ENCODE data around the gene RAB5B.
"Not testable (repeated sequence)": the region's sequence is repeated elsewhere in the genome, so short reads cannot be mapped to it uniquely, and the experiment has no call there.

RAB5B gene

DNA sequence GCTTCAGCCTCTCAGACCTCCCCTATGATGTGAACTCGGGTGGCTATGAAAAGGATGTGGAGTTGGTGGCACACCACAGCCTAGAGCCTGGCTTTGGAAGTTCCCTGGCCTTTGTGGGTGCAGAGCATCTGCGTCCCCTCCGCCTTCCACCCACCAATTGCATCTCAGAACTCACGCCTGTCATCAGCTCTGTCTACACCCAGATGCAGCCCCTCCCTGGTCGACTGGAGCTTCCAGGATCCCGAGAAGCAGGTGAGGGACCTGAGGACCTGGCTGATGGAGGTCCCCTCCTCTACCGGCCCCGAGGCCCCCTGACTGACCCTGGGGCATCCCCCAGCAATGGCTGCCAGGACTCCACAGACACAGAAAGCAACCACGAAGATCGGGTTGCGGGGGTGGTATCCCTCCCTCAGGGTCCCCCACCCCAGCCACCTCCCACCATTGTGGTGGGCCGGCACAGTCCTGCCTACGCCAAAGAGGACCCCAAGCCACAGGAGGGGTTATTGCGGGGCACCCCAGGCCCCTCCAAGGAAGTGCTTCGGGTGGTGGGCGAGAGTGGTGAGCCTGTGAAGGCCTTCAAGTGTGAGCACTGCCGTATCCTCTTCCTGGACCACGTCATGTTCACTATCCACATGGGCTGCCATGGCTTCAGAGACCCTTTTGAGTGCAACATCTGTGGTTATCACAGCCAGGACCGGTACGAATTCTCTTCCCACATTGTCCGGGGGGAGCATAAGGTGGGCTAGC is 60.9 kb downstream of the RAB5B start:
- Mint-ChIP-seq H3K4me3 (peak overlapping the region; percentile 73), H3K27me3 (no peaks in the 10 kb centered on the region), H3K9me3 (ENCODE audit: low read depth) (no peaks in the 10 kb centered on the region), H3K27ac (peak overlapping the region; percentile 89), H3K36me3 (peaks cover 18% of the 10 kb centered on the region), H3K4me1 (ENCODE audit: low read depth) (peaks cover 82% of the 10 kb centered on the region)

- Mint-ChIP-seq H3K27ac (peak overlapping the region; percentile 68), H3K4me1 (ENCODE audit: low read depth) (peaks cover 87% of the 10 kb centered on the region), H3K27me3 (no peaks in the 10 kb centered on the region), H3K36me3 (peaks cover 15% of the 10 kb centered on the region), H3K4me3 (peak overlapping the region; percentile 32), H3K9me3 (ENCODE audit: low read depth) (no peaks in the 10 kb centered on the region)
Observed at GRCh38 chr12:56037161-56037560, 63.3 kb downstream of the RAB5B start.

DNA sequence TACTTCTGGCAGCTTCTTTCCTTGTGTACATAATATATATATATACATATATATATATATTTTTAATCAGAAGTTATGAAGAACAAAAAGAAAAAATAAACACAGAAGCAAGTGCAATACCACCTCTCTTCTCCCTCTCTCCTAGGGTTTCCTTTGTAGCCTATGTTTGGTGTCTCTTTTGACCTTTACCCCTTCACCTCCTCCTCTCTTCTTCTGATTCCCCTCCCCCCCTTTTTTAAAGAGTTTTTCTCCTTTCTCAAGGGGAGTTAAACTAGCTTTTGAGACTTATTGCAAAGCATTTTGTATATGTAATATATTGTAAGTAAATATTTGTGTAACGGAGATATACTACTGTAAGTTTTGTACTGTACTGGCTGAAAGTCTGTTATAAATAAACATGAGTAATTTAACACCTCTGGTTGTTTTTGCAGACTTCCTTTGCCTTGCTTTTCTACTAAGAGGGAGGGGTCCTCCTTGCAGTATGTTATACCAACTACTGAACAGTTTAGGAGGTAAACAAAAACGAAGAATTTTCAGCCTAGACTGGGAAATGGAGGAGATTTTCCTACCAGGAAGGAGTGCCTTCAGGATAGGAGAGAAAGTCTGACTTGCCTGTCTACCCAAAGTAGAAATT is 64.3 kb downstream of the RAB5B start:
- H3K4me1 Mint-ChIP-seq (ENCODE audit: low read depth) = peaks cover 84% of the 10 kb centered on the region
- H3K9me3 Mint-ChIP-seq (ENCODE audit: low read depth) = no peaks in the 10 kb centered on the region
- H3K36me3 Mint-ChIP-seq = peaks cover 18% of the 10 kb centered on the region
- no peaks in the 10 kb centered on the region for H3K27me3 Mint-ChIP-seq
- H3K27ac Mint-ChIP-seq = peak overlapping the region; percentile 81
- H3K4me3 Mint-ChIP-seq = peak overlapping the region; percentile 32

- Mint-ChIP-seq H3K27me3 (no peaks in the 10 kb centered on the region), H3K4me3 (peak overlapping the region; percentile 100), H3K9me3 (ENCODE audit: low read depth) (no peaks in the 10 kb centered on the region), H3K4me1 (ENCODE audit: low read depth) (peaks cover 77% of the 10 kb centered on the region), H3K27ac (peak overlapping the region; percentile 100), H3K36me3 (peaks cover 23% of the 10 kb centered on the region)
Observed at GRCh38 chr12:56040151-56040550, 66.3 kb downstream of the RAB5B start.

DNA sequence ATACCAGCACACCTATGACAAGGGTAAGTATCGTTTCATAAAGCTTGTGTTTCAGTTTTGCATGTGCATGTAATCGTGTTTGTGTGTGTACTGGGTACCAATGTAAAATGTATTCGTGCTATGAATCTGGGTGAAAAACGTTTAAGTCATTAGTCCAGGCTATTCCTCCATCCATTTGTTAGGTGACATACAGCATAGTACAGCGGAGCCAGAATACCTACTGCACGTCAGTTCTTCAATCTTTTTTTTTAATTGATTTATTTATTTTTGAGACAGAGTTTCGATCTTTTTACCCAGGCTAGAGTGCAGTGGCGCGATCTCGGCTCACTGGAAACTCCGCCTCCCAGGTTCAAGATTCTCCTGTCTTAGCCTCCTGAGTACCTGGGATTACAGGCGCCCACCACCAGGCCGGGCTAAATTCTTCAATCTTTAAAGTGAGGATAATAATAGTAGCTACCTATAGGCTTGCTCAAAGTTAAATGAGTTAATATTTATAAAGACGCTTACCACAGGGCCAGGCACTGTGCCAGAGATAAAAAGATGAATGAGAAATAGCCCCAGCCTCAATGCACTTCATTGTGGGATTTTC is 67.2 kb downstream of the RAB5B start:
- Mint-ChIP-seq H3K27me3 (no peaks in the 10 kb centered on the region), H3K4me3 (peak overlapping the region; percentile 100), H3K27ac (peak overlapping the region; percentile 100), H3K4me1 (ENCODE audit: low read depth) (peaks cover 72% of the 10 kb centered on the region), H3K36me3 (peaks cover 18% of the 10 kb centered on the region), H3K9me3 (ENCODE audit: low read depth) (no peaks in the 10 kb centered on the region)

GRCh38 chr12:56041552-56042429 is 67.9 kb downstream of the RAB5B start, which contains the start of gene RPS26:
RPS26 (plus strand) TSS chr12:56041918; CDS start chr12:56042167, 249 bp downstream.
- Mint-ChIP-seq H3K27ac (peak within 1 kb of the TSS; percentile 100), H3K9me3 (ENCODE audit: low read depth) (no peaks in the 10 kb centered on the region), H3K4me3 (peak within 1 kb of the TSS; percentile 100), H3K27me3 (no peaks in the 10 kb centered on the region), H3K36me3 (peaks cover 18% of the 10 kb centered on the region), H3K4me1 (ENCODE audit: low read depth) (peaks cover 73% of the 10 kb centered on the region)

- not testable (repeated sequence) for H3K27me3 Mint-ChIP-seq; H3K9me3 Mint-ChIP-seq (ENCODE audit: low read depth)
- peak overlapping the region; percentile 100 for H3K27ac Mint-ChIP-seq
- H3K4me3 Mint-ChIP-seq = peak overlapping the region; percentile 100
- H3K4me1 Mint-ChIP-seq (ENCODE audit: low read depth) = peaks cover 72% of the 10 kb centered on the region
- H3K36me3 Mint-ChIP-seq = peaks cover 18% of the 10 kb centered on the region
Observed at GRCh38 chr12:56042430-56042813, 68.5 kb downstream of the RAB5B start.

DNA sequence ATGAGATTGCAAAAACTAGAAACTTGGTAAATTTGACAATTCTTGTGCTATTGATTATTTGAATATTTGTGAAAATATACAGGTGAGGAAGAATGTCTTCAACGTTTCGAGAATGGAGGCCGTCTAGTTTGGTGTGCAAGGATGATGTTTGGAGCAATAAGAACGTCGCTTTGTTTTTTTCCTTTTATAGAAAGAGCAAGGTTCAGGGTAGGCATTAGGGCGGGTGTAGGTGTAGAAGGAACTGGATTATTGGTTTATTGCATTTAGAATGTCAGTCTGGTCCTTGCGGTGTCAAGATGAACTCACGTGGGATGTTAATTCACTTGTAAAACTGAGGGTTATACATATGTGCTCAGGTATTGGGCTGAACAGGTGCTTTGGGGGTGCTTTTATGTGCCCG is 69.0 kb downstream of the RAB5B start:
- Mint-ChIP-seq H3K27ac (peak overlapping the region; percentile 100), H3K27me3 (no peaks in the 10 kb centered on the region), H3K4me1 (ENCODE audit: low read depth) (peaks cover 67% of the 10 kb centered on the region), H3K36me3 (peaks cover 18% of the 10 kb centered on the region), H3K4me3 (peak overlapping the region; percentile 100), H3K9me3 (ENCODE audit: low read depth) (no peaks in the 10 kb centered on the region)

All from activated naive CD8-positive, alpha-beta T cell (primary cell).